ENCODE results near the gene ZSCAN29.
"Not testable (repeated sequence)": the region's sequence is repeated elsewhere in the genome, so short reads cannot be mapped to it uniquely, and the experiment has no call there.

ZSCAN29 gene

DNA sequence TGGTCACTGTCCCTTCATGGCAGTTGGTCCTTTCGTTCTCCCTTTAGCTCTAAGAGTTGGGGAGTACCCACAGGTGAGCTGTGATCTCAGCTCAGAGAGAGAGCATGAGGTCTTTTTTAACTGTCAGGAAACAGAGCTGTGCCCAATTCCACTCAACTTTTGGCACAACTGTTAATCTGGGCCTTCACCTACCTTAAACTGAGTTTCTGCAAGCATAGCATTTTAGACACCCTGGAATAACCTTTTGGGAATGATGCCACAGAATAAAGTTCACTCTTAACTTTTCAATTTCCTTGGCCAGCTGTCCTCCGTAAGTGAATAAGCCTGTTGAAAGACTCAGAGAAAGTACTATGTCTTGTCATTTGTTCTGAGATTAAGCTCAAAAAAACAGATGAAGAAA is 36.0 kb upstream of the ZSCAN29 start:
- TF ChIP-seq, protein P1, sequence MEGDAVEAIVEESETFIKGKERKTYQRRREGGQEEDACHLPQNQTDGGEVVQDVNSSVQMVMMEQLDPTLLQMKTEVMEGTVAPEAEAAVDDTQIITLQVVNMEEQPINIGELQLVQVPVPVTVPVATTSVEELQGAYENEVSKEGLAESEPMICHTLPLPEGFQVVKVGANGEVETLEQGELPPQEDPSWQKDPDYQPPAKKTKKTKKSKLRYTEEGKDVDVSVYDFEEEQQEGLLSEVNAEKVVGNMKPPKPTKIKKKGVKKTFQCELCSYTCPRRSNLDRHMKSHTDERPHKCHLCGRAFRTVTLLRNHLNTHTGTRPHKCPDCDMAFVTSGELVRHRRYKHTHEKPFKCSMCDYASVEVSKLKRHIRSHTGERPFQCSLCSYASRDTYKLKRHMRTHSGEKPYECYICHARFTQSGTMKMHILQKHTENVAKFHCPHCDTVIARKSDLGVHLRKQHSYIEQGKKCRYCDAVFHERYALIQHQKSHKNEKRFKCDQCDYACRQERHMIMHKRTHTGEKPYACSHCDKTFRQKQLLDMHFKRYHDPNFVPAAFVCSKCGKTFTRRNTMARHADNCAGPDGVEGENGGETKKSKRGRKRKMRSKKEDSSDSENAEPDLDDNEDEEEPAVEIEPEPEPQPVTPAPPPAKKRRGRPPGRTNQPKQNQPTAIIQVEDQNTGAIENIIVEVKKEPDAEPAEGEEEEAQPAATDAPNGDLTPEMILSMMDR (IDR thresholded peaks at IDR 0.05; ENCODE audit: control extremely low read depth, extremely low read depth, low read depth, missing control alignments) = no peak
- ChIA-PET POLR2A (interaction anchor here (0.6 kb wide), 1 partner anchor 13 kb away, joined by 14 read pairs; no protein-coding TSS in a partner anchor), CTCF (interaction anchor here (1.1 to 1.7 kb wide), 4 partner anchors 9 to 181 kb away, joined by 3 to 7 read pairs (median 5); no protein-coding TSS in a partner anchor)
- no peak for DNase-seq (ENCODE audit: extremely low spot score)

DNA sequence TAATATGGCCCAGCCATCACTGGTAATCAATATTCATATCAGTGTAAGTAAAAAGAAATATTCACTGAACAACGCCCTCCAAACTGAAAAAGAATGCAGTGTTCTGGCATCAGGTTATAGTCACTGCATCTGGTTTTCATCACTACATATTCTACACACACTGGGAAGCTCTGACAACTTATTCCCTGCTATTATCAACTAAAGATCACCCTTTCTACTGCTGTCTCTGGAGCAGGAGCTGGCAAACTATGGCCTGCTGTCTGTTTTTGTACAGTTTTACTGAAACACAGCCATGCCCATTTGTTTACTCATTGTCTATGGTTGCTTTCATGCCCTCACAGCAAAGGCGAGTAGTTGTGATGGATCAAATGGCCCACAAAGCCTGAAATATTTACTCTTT is 35.3 kb upstream of the ZSCAN29 start:
- TF ChIP-seq, protein P1 (IDR thresholded peaks at IDR 0.05; ENCODE audit: control extremely low read depth, extremely low read depth, low read depth, missing control alignments) = no peak
- CTCF ChIA-PET = interaction anchor here (1.1 to 1.7 kb wide), 3 partner anchors 13 to 181 kb away, joined by 3 to 7 read pairs (median 4); no protein-coding TSS in a partner anchor

DNA sequence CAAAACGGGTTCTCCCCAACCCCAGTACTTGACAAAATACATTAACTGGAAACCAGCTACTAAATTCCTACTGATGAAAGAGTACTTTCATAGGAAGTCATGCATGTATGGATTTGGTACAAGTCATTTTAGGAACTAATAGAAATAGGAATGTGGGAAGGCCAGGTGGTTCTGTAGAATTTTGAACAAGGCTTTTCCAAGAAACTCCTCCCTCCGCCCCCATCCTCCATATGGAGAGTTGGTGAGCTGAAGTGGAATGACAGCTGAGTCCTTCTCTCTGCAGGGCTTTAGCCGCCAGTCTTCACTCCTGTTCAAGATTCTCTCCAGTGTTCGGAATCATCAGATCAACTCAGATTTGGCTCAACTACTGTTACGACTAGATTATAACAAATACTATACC is 33.3 kb upstream of the ZSCAN29 start:
- TF ChIP-seq, protein P1 (IDR thresholded peaks at IDR 0.05; ENCODE audit: control extremely low read depth, extremely low read depth, low read depth, missing control alignments) = no peak
- CTCF ChIA-PET = interaction anchor here (1.2 to 1.3 kb wide), 2 partner anchors 28 to 33 kb away, joined by 3 read pairs; partner anchors contain the start of genes TUBGCP4 and ZSCAN29
- POLR2A ChIA-PET = no interaction called here
- no peak for DNase-seq (ENCODE audit: extremely low spot score)

More for the DNA sequence above, 35.3 kb upstream of the ZSCAN29 start:
- no peak for DNase-seq (ENCODE audit: extremely low spot score)
- POLR2A ChIA-PET = no interaction called here

- ChIA-PET CTCF (interaction anchor here (1.2 to 1.3 kb wide), 2 partner anchors 20 to 28 kb away, joined by 3 read pairs; no protein-coding TSS in a partner anchor), POLR2A (no interaction called here)
- no peak for DNase-seq (ENCODE audit: extremely low spot score)
- TF ChIP-seq, protein P1 (IDR thresholded peaks at IDR 0.05; ENCODE audit: control extremely low read depth, extremely low read depth, low read depth, missing control alignments) = no peak
Measured at GRCh38 chr15:43403616-43404015, 32.8 kb upstream of the ZSCAN29 start.

GRCh38 chr15:43402255-43402654 is 31.4 kb upstream of the ZSCAN29 start:
- ChIA-PET POLR2A (no interaction called here), CTCF (interaction anchor here (0.9 to 1.8 kb wide), 5 partner anchors 15 to 32 kb away, joined by 3 to 6 read pairs (median 3); no protein-coding TSS in a partner anchor)
- TF ChIP-seq, protein P1 (IDR thresholded peaks at IDR 0.05; ENCODE audit: control extremely low read depth, extremely low read depth, low read depth, missing control alignments) = no peak
- DNase-seq (ENCODE audit: extremely low spot score) = no peak

DNA sequence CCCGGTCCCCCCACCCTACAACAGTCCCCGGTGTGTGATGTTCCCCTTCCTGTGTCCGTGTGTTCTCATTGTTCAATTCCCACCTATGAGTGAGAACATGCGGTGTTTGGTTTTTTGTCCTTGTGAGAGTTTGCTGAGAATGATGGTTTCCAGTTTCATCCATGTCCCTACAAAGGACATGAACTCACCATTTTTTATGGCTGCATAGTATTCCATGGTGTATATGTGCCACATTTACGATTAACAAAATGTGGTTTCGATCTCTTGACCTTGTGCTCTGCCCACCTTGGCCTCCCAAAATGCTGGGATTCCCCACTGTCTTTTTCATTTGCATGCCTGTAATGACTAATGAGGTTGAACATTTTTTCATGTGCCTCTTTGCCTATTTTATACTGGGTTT is 22.7 kb upstream of the ZSCAN29 start:
- POLR2A ChIA-PET; DNase-seq (ENCODE audit: extremely low spot score): not testable (repeated sequence)
- CTCF ChIA-PET = interaction anchor here (1.5 kb wide), 1 partner anchor 15 kb away, joined by 3 read pairs; no protein-coding TSS in a partner anchor

DNA sequence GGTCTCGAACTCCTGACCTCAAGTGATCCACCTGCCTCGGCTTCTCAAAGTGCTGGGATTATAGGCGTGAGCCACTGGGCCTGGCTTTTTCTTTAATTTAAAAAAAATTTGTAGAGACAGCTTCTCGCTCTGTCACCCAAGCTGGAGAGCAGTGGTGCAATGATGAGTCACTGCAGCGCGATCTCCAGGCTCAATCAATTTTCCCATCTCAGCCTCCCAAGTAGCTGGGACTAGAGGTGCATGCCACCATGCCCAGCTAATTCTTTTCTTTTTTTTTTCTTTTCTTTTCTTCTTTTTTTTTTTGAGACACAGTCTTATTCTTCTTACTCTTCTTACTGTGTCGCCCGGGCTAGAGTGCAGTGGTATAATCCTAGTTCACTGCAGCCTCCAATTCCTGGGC is 19.9 kb upstream of the ZSCAN29 start:
- ChIA-PET CTCF (interaction anchor here (1.3 to 2.4 kb wide), 2 partner anchors 16 to 45 kb away, joined by 3 to 7 read pairs; no protein-coding TSS in a partner anchor), POLR2A (no interaction called here)
- TF ChIP-seq, protein P1 (IDR thresholded peaks at IDR 0.05; ENCODE audit: control extremely low read depth, extremely low read depth, low read depth, missing control alignments) = no peak
- DNase-seq (ENCODE audit: extremely low spot score) = no peak

Data from GM10248 (cell line).